NOMO-1 (cell line): ENCODE data around the gene STIMATE.

Experiments
- DNase-seq, 2 experiments: peaks; one replicate each; lab custom pipeline; 2025; ENCODE audit not compliant: unreplicated experiment in 2 of 2; lab: John Stamatoyannopoulos, UW

STIMATE gene

GRCh38 chr3:52895418-52895817 lies 1.9 kb downstream of the STIMATE start:
- DNase-seq: no peak

- no peak for DNase-seq
Measured at GRCh38 chr3:52894756-52895155, 2.6 kb downstream of the STIMATE start.

GRCh38 chr3:52893723-52894122 lies 3.6 kb downstream of the STIMATE start:
- no peak for DNase-seq

GRCh38 chr3:52892625-52893311 lies 4.6 kb downstream of the STIMATE start:
- DNase-seq: no peak

- DNase-seq: no peak
Measured at GRCh38 chr3:52892290-52892624, 5.1 kb downstream of the STIMATE start.

GRCh38 chr3:52891615-52892081 lies 5.7 kb downstream of the STIMATE start:
- DNase-seq: peak; percentile 93 to 99

GRCh38 chr3:52891164-52891563 lies 6.2 kb downstream of the STIMATE start:
- DNase-seq: no peak

- DNase-seq: no peak
Measured at GRCh38 chr3:52890735-52891134, 6.6 kb downstream of the STIMATE start.

GRCh38 chr3:52889901-52890300 lies 7.4 kb downstream of the STIMATE start:
- DNase-seq: no peak

GRCh38 chr3:52887166-52887565 lies 10.2 kb downstream of the STIMATE start:
- DNase-seq: no peak

GRCh38 chr3:52886049-52886730 lies 11.2 kb downstream of the STIMATE start:
- no peak for DNase-seq

- no peak for DNase-seq
Measured at GRCh38 chr3:52882377-52882776, 15.0 kb downstream of the STIMATE start.

- no peak for DNase-seq
Measured at GRCh38 chr3:52881871-52882270, 15.5 kb downstream of the STIMATE start.

GRCh38 chr3:52880474-52880873 lies 16.9 kb downstream of the STIMATE start:
- DNase-seq: no peak

GRCh38 chr3:52880047-52880446 lies 17.3 kb downstream of the STIMATE start:
- no peak for DNase-seq

- DNase-seq: no peak
Measured at GRCh38 chr3:52879581-52879980, 17.8 kb downstream of the STIMATE start.

GRCh38 chr3:52879090-52879489 lies 18.3 kb downstream of the STIMATE start:
- no peak for DNase-seq

- DNase-seq: no peak
Measured at GRCh38 chr3:52877085-52877484, 20.3 kb downstream of the STIMATE start.

GRCh38 chr3:52874864-52875587 lies 22.3 kb downstream of the STIMATE start:
- peak in 1 of 2 experiments; percentile 56 for DNase-seq

GRCh38 chr3:52874160-52874701 lies 23.1 kb downstream of the STIMATE start:
- no peak for DNase-seq

GRCh38 chr3:52873433-52874159 lies 23.8 kb downstream of the STIMATE start:
- peak in 1 of 2 experiments; percentile 33 for DNase-seq
